Endothelial cell of umbilical vein (primary cell): ENCODE measurements around the gene HTR2B. TPM values are rescaled to one million over a fixed set of nuclear protein-coding genes. Genes with fewer than 3 reads are reported as not detected.

ENCODE experiments used
- BruUV-seq: library from RNA; stranded (reverse); fragments of 400-500 nt; replicated peaks from 2 replicates; lab custom pipeline; 2021; lab: Mats Ljungman, UMichigan
- CTCF ChIA-PET: fragments of 300-600, 350-600 bp; sonication (Branson Sonifier 250); formaldehyde crosslinking; loops from one replicate; lab custom pipeline; 2021; ENCODE audit warnings: antibody characterized with exemption, inconsistent platforms; lab: Charles Lee
- POLR2A ChIA-PET: fragments of 300-600, 350-600 bp; sonication (Branson Sonifier 250); formaldehyde crosslinking; loops from one replicate; lab custom pipeline; 2021; ENCODE audit warnings: antibody characterized with exemption, inconsistent platforms; lab: Charles Lee
- DNase-seq: peaks from one replicate; pipeline ENCODE4 v3.0.0-alpha.2; 2011; ENCODE audit warnings: low read depth, low spot score
- FAIRE-seq: peaks from 2 replicates; lab custom pipeline; 2011; peaks lifted over from hg19 to GRCh38; lab: Jason Lieb, UNC
- H2AFZ ChIP-seq: 2 replicates; pipeline ENCODE4 v1.6.0; 2012; ENCODE audit warnings: low read depth, low read length, control low read depth, inconsistent platforms
- H3K27ac ChIP-seq: 2 replicates; pipeline ENCODE4 v1.5.1; 2011; ENCODE audit warnings: low read depth, mild to moderate bottlenecking, control low read depth, low read length, moderate library complexity; ENCODE audit not compliant: insufficient read depth
- H3K27me3 ChIP-seq, 2 experiments: 2 replicates each; pipeline versions ENCODE4 v1.6.0 to v1.6.1; 2011; ENCODE audit warnings: low read length in 2 of 2, mixed read lengths in 1 of 2; ENCODE audit not compliant: control insufficient read depth in 2 of 2, insufficient read depth in 2 of 2
- H3K36me3 ChIP-seq, 2 experiments: 2 replicates in 1 of 2; 3 replicates in 1 of 2; pipeline ENCODE4 v1.5.1; 2011; ENCODE audit warnings: low read length in 2 of 2, mild to moderate bottlenecking in 1 of 2, moderate library complexity in 1 of 2; ENCODE audit not compliant: control insufficient read depth in 2 of 2, insufficient read depth in 2 of 2; ENCODE audit errors: extremely low read depth in 1 of 2
- H3K4me1 ChIP-seq: 3 replicates; pipeline ENCODE4 v1.5.1; 2011; ENCODE audit warnings: mild to moderate bottlenecking, low read length; ENCODE audit not compliant: control insufficient read depth, insufficient read depth; ENCODE audit errors: extremely low read depth
- H3K4me2 ChIP-seq: 2 replicates; pipeline ENCODE4 v1.6.1; 2011; ENCODE audit warnings: low read length, control low read depth, mixed read lengths; ENCODE audit not compliant: insufficient read depth
- H3K4me3 ChIP-seq, 3 experiments: fragments of 200-600 bp in 1 of 3; sonication (generic), shearing (Covaris generic) in 1 of 3; replicated peaks in 1 of 3; 2 replicates each; pipeline ENCODE4 v1.5.1; 2011 to 2016; ENCODE audit warnings: control low read depth in 3 of 3, low read length in 3 of 3, mild to moderate bottlenecking in 2 of 3, inconsistent platforms in 1 of 3, low read depth in 1 of 3, moderate library complexity in 1 of 3; ENCODE audit not compliant: insufficient read depth in 1 of 3
- H3K79me2 ChIP-seq: 2 replicates; pipeline ENCODE4 v1.6.0; 2012; ENCODE audit warnings: low read length, inconsistent platforms; ENCODE audit not compliant: control insufficient read depth, insufficient read depth
- H3K9ac ChIP-seq: replicated peaks from 2 replicates; pipeline ENCODE3; 2011; ENCODE audit warnings: low read length, control low read depth; ENCODE audit not compliant: insufficient read depth; ENCODE audit errors: extremely low read depth
- H3K9me1 ChIP-seq: replicated peaks from 3 replicates; pipeline ENCODE4 v1.6.0; 2011; ENCODE audit warnings: mild to moderate bottlenecking, low read length; ENCODE audit not compliant: control insufficient read depth, insufficient read depth; ENCODE audit errors: extremely low read depth
- H3K9me3 ChIP-seq: replicated peaks from 2 replicates; pipeline ENCODE4 v1.5.1; 2012; ENCODE audit warnings: low read length, inconsistent platforms; ENCODE audit not compliant: control insufficient read depth, insufficient read depth
- H4K20me1 ChIP-seq: replicated peaks from 2 replicates; pipeline ENCODE3; 2011; ENCODE audit warnings: mild to moderate bottlenecking, low read length; ENCODE audit not compliant: control insufficient read depth, insufficient read depth; ENCODE audit errors: extremely low read depth
- CTCF ChIP-seq, 2 donors: IDR thresholded peaks; 1 replicate in 1 of 2; 2 replicates in 1 of 2; pipeline ENCODE4 v1.5.1; 2011; ENCODE audit warnings: low read length in 2 of 2, mild to moderate bottlenecking in 2 of 2, moderate library complexity in 2 of 2, control low read depth in 1 of 2, inconsistent platforms in 1 of 2, low read depth in 1 of 2; ENCODE audit not compliant: insufficient read depth in 1 of 2; ENCODE audit errors: extremely low read depth in 1 of 2
- EZH2 ChIP-seq: IDR thresholded peaks from 2 replicates; pipeline ENCODE4 v1.6.1; 2012; ENCODE audit warnings: borderline replicate concordance, low read depth, mild to moderate bottlenecking, moderate library complexity, low read length, inconsistent platforms; ENCODE audit not compliant: severe bottlenecking
- FOS ChIP-seq: IDR thresholded peaks from 2 replicates; pipeline ENCODE4 v1.6.1; 2011; ENCODE audit warnings: mild to moderate bottlenecking, low read length, moderate library complexity, borderline replicate concordance; ENCODE audit not compliant: insufficient read depth
- GATA2 ChIP-seq: IDR thresholded peaks from 2 replicates; pipeline ENCODE4 v1.7.0; 2011; ENCODE audit warnings: low read depth, mild to moderate bottlenecking, moderate library complexity, mixed read lengths, low read length; ENCODE audit not compliant: insufficient read length, insufficient read depth
- JUN ChIP-seq: IDR thresholded peaks from 2 replicates; pipeline ENCODE4 v1.6.1; 2011; ENCODE audit warnings: borderline replicate concordance, low read depth; ENCODE audit not compliant: insufficient read length, insufficient read depth
- MYC ChIP-seq: IDR thresholded peaks from one replicate; pipeline ENCODE4 v1.6.1; 2011; ENCODE audit warnings: mild to moderate bottlenecking, low read depth, low read length
- POLR2A ChIP-seq: IDR thresholded peaks from 2 replicates; pipeline ENCODE4 v1.6.1; 2012; ENCODE audit warnings: low read depth, mild to moderate bottlenecking, control low read depth, low read length
- POLR2AphosphoS5 ChIP-seq: IDR thresholded peaks from 2 replicates; pipeline ENCODE4 v1.6.1; 2012; ENCODE audit warnings: low read depth, mild to moderate bottlenecking, control low read depth, low read length, moderate library complexity; ENCODE audit not compliant: insufficient read depth
- dilution Hi-C: fragments of 300-500 bp; cut with MboI; formaldehyde crosslinking; loops from one replicate; pipeline ENCODE4 v1.15.0; 2019; ENCODE audit warnings: low sequenced_read_pairs; ENCODE audit not compliant: extremely low pct_ligation_motif_present
- intact Hi-C: fragments of 100-400 bp; cut with micrococcal nuclease; formaldehyde crosslinking; loops from one replicate; pipeline ENCODE4 v1.10.0; 2022
- polyA plus RNA-seq, 4 experiments: library from polyadenylated mRNA; depleted of rRNA in 3 of 4; stranded (reverse) in 3 of 4; unstranded in 1 of 4; fragments of >200 nt; gene quantifications; 2 replicates each; pipeline versions ENCODE4 v1.2.1 to v1.2.3, GENCODE V29; 2011 to 2012; ENCODE audit warnings: missing spikeins in 1 of 4
- total RNA-seq: library from RNA; stranded (reverse); gene quantifications from 2 replicates; pipeline ENCODE4 v1.2.3, GENCODE V29; 2021
- TF ChIP-seq, protein P1 (sequence below): IDR thresholded peaks from 2 replicates; pipeline ENCODE4 v1.6.1; 2011; ENCODE audit not compliant: insufficient read depth, insufficient read length

Gene HTR2B
- total and polyA plus RNA-seq, 2 donors (not counting 3 experiments of a cell fraction or from before 2014, with no cell fraction given): 0.88 to 0.93 TPM

- H3K36me3 ChIP-seq: peaks cover 15 to 48% of the 10 kb centered on the region in 2 experiments
- no peak overlapping the region for H3K4me2 ChIP-seq
- H3K27ac ChIP-seq: no peak overlapping the region
- no peak overlapping the region for H2AFZ ChIP-seq
- H3K79me2 ChIP-seq: peaks cover 35% of the 10 kb centered on the region
- H3K9ac ChIP-seq: no peak overlapping the region
- peaks cover 19% of the 10 kb centered on the region for H3K4me1 ChIP-seq
- DNase-seq (no peak), FAIRE-seq (no peak)
- peaks cover 2% of the 10 kb centered on the region for H4K20me1 ChIP-seq
- dilution Hi-C loops: no loop called here
- ChIA-PET POLR2A (no interaction called here), CTCF (interaction anchor here (0.6 kb wide), 1 partner anchor 9 kb away, joined by 3 read pairs; the partner anchor contains the start of gene PSMD1)
- intact Hi-C loops: no loop called here
- no peaks in the 10 kb centered on the region for H3K27me3 ChIP-seq
- TF ChIP-seq FOS (no peak), GATA2 (no peak), POLR2A (no peak), MYC (no peak), CTCF (IDR thresholded peaks at IDR 0.05; ENCODE audit: extremely low read depth in 1 of 2, insufficient read depth in 1 of 2, low read depth in 1 of 2, low read length in 2 of 2) (no peak), POLR2AphosphoS5 (no peak), JUN (no peak), EZH2 (no peak)
- TF ChIP-seq, protein P1, sequence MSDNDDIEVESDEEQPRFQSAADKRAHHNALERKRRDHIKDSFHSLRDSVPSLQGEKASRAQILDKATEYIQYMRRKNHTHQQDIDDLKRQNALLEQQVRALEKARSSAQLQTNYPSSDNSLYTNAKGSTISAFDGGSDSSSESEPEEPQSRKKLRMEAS: no peak
- no peaks in the 10 kb centered on the region for H3K9me1 ChIP-seq
- H3K9me3 ChIP-seq: no peaks in the 10 kb centered on the region
- BruUV-seq: no TSS peak
- no peak overlapping the region for H3K4me3 ChIP-seq
Observed at GRCh38 chr2:231065966-231066365, 58.9 kb downstream of the HTR2B start.
